ENCODE data around the gene UPK2.

UPK2 gene

DNA sequence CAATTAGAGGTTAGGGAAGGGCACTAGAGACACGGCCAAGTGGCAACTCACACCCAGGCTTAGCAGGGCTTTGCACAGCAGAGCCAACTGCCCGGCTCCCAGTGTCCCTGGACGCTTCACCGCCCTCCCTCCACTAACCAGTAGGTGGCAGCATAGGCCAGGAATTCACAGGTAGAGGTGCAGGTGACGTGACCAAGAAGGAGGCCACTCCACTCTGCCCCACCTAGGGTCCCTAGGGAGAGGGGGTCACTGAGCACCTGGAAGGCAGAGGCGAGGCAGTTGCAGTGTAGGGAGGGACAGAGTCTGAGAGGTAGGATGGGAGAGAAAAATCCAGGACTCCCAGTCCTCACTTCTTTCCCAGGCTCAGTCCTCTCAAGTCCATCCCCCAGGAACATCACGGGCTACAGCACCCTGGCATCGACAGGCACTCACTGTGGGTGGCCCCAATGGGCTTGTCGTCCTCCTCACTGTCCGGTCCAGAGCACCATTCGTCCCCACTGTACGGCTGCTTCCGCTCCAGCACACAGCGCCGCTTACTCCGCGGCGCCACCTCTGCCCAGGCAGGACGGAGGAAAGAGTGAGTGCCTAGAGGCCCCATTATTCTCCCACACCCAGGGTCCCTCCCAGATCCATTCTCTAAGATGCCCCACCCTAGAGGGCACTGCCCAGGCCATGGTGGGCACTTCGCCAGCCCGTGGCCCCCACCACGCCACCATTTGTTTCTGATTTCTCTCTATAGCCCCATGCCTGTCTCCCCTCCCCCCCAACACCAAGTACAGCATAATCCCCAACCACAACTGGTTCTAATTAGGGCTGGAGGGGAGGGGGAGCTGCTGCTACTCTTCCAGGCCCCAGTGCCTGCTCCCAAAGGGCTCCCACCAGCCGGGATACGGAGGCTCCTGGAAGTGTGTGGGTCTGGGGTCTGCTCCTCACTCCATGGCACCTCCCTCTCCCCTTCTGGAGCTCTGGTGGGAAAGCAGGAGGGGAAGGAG is 48.8 kb upstream of the UPK2 start (continued):
- TF ChIP-seq, protein P1, sequence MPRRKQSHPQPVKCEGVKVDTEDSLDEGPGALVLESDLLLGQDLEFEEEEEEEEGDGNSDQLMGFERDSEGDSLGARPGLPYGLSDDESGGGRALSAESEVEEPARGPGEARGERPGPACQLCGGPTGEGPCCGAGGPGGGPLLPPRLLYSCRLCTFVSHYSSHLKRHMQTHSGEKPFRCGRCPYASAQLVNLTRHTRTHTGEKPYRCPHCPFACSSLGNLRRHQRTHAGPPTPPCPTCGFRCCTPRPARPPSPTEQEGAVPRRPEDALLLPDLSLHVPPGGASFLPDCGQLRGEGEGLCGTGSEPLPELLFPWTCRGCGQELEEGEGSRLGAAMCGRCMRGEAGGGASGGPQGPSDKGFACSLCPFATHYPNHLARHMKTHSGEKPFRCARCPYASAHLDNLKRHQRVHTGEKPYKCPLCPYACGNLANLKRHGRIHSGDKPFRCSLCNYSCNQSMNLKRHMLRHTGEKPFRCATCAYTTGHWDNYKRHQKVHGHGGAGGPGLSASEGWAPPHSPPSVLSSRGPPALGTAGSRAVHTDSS (tag by site-specific recombination; IDR thresholded peaks at IDR 0.05): no peak
- TF ChIP-seq, protein P2, sequence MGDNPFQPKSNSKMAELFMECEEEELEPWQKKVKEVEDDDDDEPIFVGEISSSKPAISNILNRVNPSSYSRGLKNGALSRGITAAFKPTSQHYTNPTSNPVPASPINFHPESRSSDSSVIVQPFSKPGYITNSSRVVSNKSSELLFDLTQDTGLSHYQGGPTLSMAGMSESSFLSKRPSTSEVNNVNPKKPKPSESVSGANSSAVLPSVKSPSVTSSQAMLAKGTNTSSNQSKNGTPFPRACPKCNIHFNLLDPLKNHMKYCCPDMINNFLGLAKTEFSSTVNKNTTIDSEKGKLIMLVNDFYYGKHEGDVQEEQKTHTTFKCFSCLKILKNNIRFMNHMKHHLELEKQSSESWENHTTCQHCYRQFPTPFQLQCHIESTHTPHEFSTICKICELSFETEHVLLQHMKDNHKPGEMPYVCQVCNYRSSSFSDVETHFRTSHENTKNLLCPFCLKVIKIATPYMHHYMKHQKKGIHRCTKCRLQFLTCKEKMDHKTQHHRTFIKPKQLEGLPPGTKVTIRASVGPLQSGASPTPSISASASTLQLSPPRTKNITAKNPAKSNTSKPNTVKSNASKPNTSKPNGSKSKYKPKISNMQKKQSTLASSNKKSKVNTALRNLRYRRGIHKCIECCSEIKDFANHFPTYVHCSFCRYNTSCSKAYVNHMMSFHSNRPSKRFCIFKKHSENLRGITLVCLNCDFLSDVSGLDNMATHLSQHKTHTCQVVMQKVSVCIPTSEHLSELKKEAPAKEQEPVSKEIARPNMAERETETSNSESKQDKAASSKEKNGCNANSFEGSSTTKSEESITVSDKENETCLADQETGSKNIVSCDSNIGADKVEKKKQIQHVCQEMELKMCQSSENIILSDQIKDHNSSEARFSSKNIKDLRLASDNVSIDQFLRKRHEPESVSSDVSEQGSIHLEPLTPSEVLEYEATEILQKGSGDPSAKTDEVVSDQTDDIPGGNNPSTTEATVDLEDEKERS (tag by site-specific recombination; IDR thresholded peaks at IDR 0.05): no peak
- TF ChIP-seq HOXD13 (CRISPR knock-in tag; IDR thresholded peaks at IDR 0.05; ENCODE audit: borderline replicate concordance) (no peak), ZNF561 (tag by site-specific recombination; IDR thresholded peaks at IDR 0.05; ENCODE audit: borderline replicate concordance) (no peak), ZNF157 (tag by site-specific recombination; IDR thresholded peaks at IDR 0.05) (no peak), ZNF121 (tag by site-specific recombination; IDR thresholded peaks at IDR 0.05) (no peak), ZBTB48 (tag by site-specific recombination; IDR thresholded peaks at IDR 0.05) (peak; percentile 63; the same call in 1 of the 2 replicates), ZNF426 (tag by site-specific recombination; IDR thresholded peaks at IDR 0.05) (no peak), ZNF48 (tag by site-specific recombination; IDR thresholded peaks at IDR 0.05) (no peak), ZNF624 (tag by site-specific recombination; IDR thresholded peaks at IDR 0.05) (no peak), ZNF555 (tag by site-specific recombination; conservative IDR thresholded peaks at IDR 0.05) (no peak), ZNF747 (tag by site-specific recombination; IDR thresholded peaks at IDR 0.05) (no peak), ZNF548 (tag by site-specific recombination; IDR thresholded peaks at IDR 0.05) (no peak), ZNF132 (tag by site-specific recombination; IDR thresholded peaks at IDR 0.05; ENCODE audit: borderline replicate concordance) (no peak)
- TF ChIP-seq, protein P3, sequence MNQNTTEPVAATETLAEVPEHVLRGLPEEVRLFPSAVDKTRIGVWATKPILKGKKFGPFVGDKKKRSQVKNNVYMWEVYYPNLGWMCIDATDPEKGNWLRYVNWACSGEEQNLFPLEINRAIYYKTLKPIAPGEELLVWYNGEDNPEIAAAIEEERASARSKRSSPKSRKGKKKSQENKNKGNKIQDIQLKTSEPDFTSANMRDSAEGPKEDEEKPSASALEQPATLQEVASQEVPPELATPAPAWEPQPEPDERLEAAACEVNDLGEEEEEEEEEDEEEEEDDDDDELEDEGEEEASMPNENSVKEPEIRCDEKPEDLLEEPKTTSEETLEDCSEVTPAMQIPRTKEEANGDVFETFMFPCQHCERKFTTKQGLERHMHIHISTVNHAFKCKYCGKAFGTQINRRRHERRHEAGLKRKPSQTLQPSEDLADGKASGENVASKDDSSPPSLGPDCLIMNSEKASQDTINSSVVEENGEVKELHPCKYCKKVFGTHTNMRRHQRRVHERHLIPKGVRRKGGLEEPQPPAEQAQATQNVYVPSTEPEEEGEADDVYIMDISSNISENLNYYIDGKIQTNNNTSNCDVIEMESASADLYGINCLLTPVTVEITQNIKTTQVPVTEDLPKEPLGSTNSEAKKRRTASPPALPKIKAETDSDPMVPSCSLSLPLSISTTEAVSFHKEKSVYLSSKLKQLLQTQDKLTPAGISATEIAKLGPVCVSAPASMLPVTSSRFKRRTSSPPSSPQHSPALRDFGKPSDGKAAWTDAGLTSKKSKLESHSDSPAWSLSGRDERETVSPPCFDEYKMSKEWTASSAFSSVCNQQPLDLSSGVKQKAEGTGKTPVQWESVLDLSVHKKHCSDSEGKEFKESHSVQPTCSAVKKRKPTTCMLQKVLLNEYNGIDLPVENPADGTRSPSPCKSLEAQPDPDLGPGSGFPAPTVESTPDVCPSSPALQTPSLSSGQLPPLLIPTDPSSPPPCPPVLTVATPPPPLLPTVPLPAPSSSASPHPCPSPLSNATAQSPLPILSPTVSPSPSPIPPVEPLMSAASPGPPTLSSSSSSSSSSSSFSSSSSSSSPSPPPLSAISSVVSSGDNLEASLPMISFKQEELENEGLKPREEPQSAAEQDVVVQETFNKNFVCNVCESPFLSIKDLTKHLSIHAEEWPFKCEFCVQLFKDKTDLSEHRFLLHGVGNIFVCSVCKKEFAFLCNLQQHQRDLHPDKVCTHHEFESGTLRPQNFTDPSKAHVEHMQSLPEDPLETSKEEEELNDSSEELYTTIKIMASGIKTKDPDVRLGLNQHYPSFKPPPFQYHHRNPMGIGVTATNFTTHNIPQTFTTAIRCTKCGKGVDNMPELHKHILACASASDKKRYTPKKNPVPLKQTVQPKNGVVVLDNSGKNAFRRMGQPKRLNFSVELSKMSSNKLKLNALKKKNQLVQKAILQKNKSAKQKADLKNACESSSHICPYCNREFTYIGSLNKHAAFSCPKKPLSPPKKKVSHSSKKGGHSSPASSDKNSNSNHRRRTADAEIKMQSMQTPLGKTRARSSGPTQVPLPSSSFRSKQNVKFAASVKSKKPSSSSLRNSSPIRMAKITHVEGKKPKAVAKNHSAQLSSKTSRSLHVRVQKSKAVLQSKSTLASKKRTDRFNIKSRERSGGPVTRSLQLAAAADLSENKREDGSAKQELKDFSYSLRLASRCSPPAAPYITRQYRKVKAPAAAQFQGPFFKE (tag by site-specific recombination; IDR thresholded peaks at IDR 0.05; ENCODE audit: borderline replicate concordance): no peak
- TF ChIP-seq, protein P4, sequence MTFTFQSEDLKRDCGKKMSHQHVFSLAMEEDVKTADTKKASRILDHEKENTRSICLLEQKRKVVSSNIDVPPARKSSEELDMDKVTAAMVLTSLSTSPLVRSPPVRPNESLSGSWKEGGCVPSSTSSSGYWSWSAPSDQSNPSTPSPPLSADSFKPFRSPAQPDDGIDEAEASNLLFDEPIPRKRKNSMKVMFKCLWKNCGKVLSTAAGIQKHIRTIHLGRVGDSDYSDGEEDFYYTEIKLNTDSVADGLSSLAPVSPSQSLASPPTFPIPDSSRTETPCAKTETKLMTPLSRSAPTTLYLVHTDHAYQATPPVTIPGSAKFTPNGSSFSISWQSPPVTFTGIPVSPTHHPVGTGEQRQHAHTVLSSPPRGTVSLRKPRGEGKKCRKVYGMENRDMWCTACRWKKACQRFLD (tag by site-specific recombination; IDR thresholded peaks at IDR 0.05): no peak

All from HEK293 (cell line).